GM18858 (cell line): Measurements from ENCODE around the gene STK40.

Source experiments
- ATAC-seq: cut with Tn5 transposase; IDR thresholded peaks from one replicate; pipeline ENCODE4 v1.9.1; 2021; ENCODE audit not compliant: unreplicated experiment

The STK40 gene

DNA sequence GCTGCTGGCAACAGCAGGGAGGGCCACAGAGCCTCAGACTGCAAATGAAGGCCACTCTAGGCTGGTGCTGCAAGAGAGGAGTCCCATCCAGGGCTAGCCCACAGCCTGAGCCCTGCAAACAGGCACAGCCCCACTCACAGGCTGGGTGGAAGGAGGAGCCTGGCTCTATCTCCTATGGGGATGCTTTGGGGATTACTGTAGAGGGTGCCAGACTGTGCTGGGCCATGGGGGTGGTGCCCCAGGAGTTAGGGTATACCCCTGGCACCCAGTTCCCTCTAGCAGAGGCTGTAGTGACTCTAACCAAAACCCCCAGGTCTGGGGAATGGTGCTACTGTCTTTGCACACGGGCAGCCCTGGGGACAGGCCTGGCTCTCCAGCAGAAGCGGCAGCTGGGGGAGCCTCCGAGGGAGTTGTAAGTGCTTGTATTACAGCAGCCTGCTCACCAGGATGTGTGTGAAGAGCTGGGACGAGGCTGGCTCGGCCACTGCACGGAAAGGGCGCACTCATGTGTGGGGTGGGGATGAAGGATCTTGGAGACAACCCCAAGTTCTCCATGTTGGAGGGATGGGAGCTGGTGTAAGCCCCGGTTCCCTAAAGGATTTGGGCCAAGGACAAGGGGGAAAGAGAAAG is 38.9 kb downstream of the STK40 start:
- no peak for ATAC-seq

DNA sequence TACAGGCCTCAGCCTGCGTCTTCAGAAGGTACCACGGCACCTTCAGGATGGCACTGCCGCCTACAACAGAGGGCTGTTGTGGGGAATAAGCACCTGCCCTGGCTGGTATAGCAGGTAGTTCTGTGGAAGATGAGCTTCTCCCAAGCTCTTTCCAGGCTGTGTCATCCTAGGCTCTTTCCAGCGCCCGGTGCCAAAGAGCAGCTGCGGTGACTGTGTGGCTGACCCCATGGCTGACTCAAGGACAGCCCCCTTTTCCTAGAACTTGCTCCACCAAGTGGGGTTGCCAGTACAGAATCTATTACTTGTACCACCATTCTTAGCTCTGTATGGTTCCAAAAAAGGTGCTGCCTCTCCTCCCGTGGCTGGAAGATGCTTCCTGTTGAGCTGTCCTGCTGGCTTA is 40.4 kb downstream of the STK40 start:
- no peak for ATAC-seq

DNA sequence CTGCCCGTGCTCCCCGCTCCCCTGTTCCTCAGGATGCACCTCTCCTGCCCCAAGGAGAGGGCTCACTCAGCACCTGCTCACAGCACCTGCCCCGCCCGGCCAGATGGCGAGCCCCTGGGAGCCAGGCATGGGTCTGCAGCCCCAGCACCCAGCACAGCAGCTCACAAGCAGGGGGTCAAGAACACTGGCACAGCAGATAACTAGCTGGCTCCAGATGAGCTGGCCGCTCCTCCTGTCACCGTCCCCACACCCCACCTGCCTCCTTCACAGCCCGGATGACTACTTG is 41.4 kb downstream of the STK40 start:
- ATAC-seq: no peak

DNA sequence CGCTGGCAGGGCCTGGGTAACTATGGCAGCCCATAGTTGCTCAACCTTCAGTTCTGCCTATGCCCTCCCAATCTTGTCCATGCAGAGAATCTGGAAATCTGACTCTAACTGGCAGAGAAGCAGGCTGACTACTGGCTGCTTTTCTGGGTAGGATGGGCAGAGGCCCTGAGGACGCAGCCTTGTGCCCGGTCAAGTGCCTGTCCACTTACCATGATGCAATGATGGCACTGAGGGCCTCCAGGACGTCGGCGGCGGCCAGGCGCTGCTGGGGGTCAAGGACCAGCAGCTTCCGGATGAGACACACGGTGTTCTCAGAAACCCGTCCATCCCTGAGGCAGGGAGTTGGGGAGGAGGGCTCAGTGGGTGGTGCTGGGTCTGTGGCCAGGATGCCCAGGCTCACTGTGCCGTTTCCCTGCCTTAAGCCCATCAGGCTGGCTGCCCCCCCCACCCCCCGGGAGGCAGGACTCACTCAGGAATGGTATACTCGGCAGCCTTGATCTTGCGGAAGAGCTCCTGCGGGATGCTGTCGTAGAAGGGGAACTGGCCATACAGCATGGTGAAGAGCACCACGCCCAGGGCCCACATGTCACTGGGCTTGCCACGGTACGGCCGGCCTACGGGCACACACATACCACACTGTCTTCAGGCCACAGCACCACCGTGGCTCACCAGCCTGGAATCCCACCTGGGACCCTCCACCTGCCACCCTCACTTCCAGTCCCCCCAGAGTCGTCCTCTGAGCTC is 41.9 kb downstream of the STK40 start:
- ATAC-seq: no peak

DNA sequence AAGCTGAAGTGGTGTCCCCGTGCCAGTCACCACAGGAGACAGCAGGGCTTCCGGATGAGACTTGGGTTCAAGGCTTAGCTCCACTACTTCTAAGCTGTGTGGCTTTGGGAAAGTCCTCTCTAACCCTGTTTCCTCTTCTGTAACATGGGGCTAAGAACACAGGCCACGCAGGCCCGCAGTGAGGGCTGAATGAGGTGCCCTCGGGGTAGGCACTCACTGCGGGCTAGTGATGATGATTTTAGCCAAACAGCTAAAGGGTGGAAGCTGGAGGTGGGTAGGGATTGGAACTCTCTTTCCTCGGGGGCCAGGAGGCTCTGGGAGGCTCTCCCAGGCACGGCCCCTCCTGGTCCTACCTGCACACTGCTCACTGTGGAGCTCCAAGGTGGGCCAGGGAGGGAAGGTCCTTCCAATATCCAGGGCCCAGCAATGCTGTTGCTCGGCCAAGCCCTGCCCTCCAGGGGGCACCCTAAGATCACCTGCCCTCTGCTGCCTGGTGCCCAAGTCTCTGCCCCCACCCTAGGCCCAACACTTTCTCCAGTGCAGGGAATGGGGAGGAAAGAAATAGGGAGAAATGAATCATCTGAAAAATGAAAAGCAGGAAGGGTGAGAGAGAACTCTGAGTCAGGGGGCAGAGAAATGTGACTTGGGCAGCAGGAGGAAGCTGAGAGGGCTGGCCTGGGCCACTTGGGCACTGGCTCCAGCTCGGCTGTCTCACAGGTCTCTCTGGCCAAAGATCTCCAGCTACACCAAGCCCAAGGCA is 43.1 kb downstream of the STK40 start:
- ATAC-seq: no peak

DNA sequence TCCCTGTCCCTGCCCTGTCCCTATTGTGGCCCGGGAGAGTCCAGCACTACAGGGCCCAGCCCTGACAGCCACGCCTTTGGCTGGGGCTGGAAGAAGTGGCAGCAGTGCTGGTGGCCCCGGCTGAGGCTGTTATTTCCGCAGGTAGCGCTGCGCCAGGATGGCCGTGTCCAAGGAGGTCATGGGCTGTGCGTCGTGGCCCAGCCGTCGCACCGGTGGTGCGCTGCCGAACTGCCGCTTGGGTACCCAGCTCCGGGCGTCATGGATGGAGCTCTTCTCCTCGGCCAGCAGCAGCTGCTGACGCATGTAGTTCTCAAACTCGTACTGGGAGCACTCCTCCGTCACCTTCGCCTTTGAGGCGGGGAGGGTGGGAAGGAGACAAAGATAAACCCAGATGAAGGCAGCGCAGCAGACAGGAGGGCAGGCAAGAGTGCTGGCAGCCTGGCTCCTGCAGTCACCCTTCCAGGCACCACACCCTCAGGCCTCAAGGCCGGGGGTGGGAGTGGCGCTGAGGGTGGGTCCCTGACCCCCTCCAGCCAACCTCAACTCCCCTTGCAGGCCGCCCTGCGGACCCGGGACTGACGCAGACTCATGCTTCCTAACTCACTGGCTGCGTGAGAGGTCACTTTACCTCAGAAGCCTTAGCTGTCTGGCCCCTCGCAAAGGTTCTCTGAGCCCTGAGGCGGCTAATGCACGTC is 44.0 kb downstream of the STK40 start:
- ATAC-seq: no peak

DNA sequence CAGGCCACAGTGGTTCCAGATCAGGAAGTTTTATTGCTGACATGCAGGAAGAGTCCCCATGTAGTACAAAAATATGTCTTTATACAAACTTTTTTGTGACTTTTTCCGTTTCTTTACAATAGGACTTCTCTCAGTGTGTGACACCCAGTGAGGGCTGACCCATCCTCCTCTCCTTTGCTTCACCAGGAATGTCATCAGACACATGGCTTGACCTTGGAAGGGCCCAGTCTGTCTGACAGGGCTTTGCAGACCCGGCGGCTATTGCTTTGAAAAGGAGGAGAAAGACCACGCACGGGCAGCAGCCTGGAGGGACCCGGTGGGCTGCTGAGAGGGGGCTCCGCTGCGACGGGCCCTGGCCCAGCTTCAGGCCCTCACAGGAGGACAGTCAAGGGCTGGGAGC is 46.1 kb downstream of the STK40 start:
- no peak for ATAC-seq

DNA sequence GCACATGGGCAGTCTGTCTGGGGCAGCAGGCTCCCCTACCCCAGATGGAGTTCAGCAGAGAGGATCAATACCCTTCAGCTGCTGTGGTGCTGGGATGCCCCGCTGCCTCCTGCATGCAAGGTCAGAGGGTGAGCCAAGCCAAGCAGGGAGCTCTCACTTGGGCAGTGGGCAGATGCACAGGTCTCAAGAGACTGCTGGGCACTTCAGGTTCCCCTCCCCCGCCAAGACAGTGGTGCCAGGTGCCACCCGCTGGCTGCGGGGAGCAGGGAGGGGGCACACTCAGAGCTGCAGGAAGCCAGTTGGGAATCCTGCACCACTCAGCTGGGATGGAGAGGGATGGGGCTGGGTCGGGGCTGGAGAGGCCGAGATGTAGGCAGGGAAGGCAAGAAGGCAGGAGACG is 46.5 kb downstream of the STK40 start:
- no peak for ATAC-seq

DNA sequence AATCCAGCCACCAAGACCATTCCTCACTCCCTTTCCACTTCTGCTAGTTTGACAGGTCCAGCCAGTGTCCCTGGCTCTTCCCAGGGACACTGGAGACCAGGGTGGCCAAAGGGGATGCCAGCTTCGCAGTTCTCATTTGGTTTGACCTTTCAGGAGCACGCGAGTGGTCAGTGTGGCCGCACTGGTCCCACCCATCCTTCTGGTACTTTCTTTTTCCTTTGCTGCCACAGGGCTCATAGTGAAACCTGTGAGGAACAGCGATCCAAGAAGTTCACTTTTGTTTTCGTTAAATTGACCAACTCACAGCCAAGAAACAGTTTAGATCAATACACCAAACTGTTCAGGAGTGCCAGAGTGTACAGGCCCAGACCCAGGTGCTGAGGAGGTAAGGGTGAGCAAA is 47.9 kb downstream of the STK40 start:
- no peak for ATAC-seq

DNA sequence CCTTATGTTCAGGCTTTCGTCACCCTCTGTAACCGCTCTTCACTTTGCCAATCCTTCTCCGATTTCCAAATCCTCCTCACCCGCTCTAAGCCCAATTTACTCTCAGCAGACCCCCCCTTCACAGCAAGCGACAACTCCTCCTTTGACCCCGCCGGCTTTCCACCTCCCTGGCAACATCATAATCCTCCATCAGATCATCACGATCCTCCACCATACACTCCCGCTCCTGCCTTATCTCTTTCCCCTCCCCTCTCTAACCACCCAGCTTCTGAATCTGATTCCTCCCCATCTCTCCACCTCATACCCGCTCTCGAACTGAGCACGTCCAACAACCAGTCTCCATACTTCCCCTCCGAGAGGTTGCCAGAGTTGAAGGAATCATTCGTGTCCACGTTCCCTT is 54.8 kb downstream of the STK40 start:
- ATAC-seq: no peak

DNA sequence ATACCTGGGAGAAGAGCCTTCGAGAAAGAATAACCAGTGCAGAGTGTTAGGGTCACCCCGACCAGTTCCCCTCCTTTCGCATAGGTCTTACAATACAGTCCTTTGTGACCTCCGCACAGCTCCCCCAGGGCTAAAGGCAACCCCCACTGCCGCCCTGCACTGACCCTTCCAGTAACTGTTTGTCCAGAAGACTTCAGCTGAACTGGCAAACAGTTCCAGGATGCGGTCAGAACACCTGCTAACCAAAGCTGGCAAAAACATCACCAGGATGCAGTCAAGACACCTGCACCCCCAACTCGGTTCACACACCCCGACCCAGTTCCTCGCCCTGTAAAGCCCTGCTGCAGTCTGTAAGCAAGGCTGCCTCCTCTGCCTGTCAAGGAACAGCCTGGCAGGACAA is 55.9 kb downstream of the STK40 start:
- ATAC-seq: no peak

DNA sequence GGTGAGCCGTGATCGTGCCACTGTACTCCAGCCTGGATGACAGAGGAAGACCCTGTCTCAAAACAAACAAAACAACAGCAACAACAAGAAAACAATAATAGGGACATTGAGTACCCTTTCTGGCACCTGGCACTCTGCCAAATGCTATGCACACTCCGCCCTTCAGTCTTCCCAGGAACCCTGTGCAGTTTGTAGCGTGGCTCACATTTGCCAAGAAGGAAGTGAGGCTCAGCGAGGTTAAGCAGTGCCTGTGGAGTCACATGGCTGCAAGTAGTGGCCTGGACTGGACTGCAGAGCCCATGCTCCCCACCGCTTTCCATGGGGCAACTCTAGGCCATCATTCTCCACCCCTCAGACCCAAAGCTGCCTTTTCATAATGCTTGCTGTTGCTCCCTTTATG is 57.0 kb downstream of the STK40 start:
- no peak for ATAC-seq

DNA sequence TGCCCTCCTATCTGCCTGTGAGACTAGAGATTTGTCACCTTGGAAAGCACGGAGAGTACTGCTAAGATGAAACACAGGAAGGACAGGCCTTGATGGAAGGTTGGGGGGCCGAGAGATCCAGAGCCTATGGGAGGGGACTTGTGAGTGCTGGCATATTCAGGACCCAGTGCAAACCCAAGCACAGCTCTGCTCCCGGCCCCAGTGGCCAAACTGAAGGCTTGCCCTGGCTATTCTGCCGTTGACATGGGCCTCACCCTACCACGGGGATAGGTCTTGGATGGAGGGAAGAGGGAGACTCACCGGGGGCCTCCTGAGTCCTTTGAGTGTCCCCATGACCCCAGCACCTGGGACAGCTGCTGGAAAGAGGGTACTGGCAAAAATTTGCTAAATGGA is 57.6 kb downstream of the STK40 start:
- ATAC-seq: no peak

DNA sequence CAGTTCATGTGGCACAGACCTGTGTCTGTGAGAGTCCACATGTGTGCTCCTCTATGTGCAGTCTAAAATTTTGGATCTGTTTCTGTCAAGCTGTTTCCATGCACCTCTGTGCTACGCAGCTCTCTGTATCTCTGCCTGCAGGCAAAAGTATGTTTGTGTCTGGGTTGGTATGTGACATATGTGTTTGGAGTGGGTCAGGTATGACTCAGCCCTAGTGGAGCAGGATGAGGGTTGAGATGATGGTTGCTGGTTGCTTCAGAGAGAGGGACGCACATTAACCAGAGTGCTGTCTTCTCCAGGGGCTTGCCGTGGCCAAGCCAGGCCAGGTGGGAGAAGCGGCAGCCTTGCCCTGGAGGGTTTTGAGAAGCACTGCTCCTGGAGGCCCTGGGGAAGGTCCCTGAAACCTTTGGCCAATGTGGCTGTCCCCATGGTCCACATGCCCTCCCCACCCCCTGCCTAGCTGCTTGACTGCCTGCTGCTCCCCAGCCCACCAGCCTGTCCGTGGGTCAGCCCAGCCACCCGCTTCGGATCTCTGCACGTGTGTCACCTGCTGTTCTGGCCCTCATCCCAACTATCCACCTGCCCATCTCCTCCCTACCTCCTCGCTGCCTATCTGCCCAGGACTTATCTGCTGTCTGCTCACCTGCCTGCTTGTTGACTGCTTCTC is 58.2 kb downstream of the STK40 start:
- ATAC-seq: no peak

DNA sequence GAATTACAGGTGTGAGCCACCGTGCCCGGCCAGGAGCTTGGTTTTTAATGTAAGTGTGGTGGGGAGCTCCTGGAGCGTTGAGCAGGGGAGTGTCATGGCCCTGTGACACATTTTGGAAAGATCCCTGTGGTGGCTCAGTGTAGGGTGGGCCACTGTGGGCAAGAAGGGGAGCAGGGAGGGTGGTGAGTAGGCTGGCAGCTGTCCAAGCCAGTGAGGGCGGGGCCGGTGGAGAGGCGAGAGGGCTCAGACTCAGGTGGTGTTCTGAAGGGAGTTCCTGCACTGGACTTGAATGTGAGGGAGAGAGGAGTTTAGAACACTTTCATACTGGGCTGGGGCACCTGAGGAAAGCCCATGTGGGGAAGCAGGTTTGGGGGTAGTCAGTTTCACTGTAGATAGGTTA is 59.2 kb downstream of the STK40 start:
- no peak for ATAC-seq

DNA sequence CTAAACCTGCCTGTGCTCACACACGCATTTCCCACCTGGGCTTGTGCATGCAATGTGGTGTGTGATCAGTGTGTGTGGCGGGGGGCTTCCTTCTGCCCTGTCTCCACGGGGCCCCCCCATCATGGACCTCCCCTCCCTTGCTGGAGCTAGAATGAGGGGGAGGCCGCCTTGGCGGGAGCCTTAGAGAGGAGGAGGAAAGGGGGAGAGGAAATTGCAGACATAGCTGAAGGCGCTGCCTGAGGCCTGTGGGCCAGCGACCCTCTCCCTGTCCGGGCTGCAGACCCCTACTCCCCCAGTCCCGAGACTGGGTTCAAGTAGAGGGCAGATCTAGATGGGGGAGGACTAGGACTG is 61.4 kb downstream of the STK40 start:
- no peak for ATAC-seq

DNA sequence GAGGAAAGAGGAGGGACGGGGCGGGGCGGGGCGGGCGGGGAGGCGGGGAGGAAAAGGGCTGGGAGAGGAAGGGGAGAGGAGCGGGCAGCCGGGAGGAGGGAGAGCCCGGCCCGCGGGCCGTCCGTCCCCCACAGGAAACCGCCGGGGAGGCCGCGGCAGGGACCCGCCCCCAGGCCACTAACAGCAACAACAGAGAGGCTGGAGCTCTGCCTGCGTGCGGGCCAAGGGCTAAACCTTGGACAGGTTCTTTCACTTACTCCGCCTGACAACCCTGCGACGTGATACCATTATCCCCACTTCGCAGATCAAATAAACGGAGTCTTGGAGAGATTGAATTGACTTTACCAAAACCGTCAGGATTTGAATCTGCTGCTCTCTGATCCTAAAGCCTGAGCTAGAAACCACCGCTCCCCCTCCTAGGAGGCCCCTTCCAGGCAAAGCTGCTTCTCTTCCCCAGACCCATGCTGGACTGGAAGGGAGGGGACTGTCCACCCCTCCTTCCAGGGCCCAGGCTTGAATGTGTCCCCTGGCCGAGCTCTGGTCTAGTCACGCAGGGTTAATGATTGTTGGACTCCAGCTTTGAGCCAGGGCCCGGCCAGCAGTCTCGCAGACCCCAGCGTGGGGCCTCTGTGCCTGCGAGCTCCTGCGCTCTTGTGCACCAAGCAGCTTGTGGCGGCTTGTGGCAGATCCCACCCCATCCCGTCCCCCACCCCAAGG is 61.9 kb downstream of the STK40 start, which contains the start of gene EVA1B:
Gene EVA1B, minus strand, starts transcription at position 10 of the 717 bp plus-strand sequence. CDS start 608 bp downstream, outside the sequence.
- no peak for ATAC-seq

DNA sequence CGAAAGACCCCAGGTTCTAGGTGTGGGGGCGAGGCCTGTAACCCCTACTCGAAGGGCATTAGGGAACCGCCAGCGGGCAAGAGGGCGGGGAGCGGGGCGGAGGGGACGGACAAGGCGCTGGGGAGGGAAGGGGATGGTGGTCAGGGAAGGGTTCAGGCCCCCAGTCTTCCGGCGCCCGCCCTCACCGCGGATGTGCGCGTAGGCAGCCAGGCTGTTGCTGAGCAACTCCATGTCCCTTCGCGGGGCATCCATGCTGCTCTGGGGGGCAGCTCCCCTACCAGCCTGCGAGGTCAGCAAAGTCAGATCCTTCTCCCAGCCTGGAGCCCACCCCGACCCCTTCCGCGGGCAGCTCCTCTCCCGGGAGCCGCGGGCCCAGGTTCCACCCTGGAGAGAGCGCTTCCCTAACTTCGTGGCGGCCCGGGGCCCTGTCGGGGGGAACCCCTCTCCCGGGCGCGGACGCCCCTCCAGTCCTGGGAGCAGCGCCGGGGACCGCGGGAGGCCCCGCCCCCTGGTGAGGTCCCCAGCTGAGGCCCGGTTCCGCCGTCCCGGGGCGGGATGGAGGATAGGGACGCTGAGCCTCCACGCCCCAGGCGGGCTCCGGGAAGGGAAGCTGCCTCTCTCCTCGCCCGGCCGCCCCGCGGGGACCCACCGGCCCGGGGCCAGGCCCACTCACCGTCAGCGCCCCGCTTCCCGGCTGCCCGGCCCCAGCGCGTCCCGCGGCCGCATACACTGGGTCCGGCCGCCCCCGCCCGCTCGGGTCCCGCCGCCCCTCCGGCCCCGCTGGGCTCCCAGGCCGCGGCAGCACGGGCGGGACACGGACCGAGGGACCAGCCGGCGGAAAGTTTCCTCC is 62.7 kb downstream of the STK40 start:
- ATAC-seq: no peak

DNA sequence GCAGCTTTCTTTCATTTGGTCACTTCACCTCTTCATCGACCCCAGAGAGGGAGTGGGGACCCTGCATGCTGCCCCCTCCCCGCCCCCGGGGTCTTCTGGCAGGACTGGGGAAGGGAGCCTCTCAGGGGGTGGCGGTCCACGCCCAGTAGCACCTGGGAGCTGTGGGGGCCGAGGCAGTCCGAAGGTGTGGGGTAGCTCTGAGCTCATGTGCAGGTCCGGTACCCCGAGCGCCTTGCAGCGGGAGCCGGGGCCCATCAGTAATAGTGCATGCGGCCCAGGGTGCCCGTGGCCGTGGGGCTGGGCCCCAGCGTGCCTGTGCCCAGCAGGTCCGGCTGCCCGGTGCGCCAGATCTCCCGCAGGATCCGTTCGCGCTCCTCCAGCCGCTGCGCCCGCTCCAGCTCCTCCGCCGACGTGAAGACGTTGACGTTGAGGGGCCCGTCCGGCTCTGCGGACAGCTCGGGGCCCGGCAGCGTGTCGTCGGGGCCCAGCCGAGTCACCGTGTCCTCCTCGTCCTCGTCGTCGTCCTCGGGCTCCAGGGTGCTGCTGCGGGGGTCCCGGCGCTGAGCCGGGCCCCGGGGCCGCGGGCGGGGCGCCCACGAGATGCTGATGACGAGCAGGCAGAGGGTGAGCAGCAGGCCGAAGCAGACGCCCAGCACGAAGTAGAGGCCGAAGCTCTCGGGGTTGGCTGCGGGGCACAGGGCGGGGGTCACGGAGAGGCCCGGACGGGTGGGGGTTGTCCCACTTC is 63.5 kb downstream of the STK40 start:
- no peak for ATAC-seq
